OCI-LY1 (cell line): ENCODE data around the gene ZDHHC11.
"Not testable (repeated sequence)": the region's sequence is repeated elsewhere in the genome, so short reads cannot be mapped to it uniquely, and the experiment has no call there.

Source experiments
- CTCF ChIP-seq: fragments of 200-600 bp; sonication (generic), shearing (Covaris generic); IDR thresholded peaks from 2 replicates; pipeline ENCODE4 v1.5.1; 2017; ENCODE audit warnings: mild to moderate bottlenecking, antibody characterized with exemption, low read length, moderate library complexity, mixed read lengths
- EZH2 ChIP-seq: fragments of 200-600 bp; sonication (generic), shearing (Covaris generic); IDR thresholded peaks from 2 replicates; pipeline ENCODE4 v1.8.0; 2017; ENCODE audit warnings: borderline replicate concordance, mixed run types, mild to moderate bottlenecking, antibody characterized with exemption, low read length, moderate library complexity, mixed read lengths

- TF ChIP-seq CTCF, EZH2: not testable (repeated sequence)
Observed at GRCh38 chr5:788703-789102, 62.1 kb downstream of the ZDHHC11 start.
